Measurements from ENCODE around the gene TAF7L. TPM values are rescaled to one million over a fixed set of nuclear protein-coding genes. Genes with fewer than 3 reads are reported as not detected.

Gene TAF7L
- total RNA-seq, 2 experiments from 2014 or later, result not detected

- CTCF ChIA-PET, result no interaction called here
- H3K36me3 Mint-ChIP-seq (ENCODE audit: low read depth), result no peaks in the 10 kb centered on the region
Observed at GRCh38 chrX:101274198-101274597, 16.9 kb downstream of the TAF7L start.

GRCh38 chrX:101265869-101266428, 25.2 kb downstream of the TAF7L start:
- ChIA-PET CTCF (no interaction called here), POLR2A (no interaction called here)
- no peaks in the 10 kb centered on the region for H3K36me3 ChIP-seq (ENCODE audit: insufficient read depth, low read length)
- Mint-ChIP-seq H3K4me1 (ENCODE audit: low read depth) (no peaks in the 10 kb centered on the region), H3K9me3 (no peaks in the 10 kb centered on the region), H3K27ac (no peak overlapping the region), H3K36me3 (ENCODE audit: low read depth) (no peaks in the 10 kb centered on the region), H3K27me3 (no peaks in the 10 kb centered on the region), H3K4me3 (no peak overlapping the region)
- DNase-seq, result no peak
- intact Hi-C loops (cut with DNase I, micrococcal nuclease), result no loop called here
- ATAC-seq (ENCODE audit: poor library complexity), result no peak
- H3K27ac ChIP-seq (ENCODE audit: low read depth in 1 of 2, low read length in 2 of 2), result no peak overlapping the region
- H3K4me3 ChIP-seq (ENCODE audit: low read length), result no peak overlapping the region
- no peak for TF ChIP-seq CTCF (IDR thresholded peaks at IDR 0.05)
- no peaks in the 10 kb centered on the region for H3K9me3 ChIP-seq (ENCODE audit: control insufficient read depth in 1 of 2, insufficient read depth in 1 of 2, low read length in 2 of 2)
- no peaks in the 10 kb centered on the region for H3K4me1 ChIP-seq (ENCODE audit: insufficient read depth, low read length)
- H3K27me3 ChIP-seq (ENCODE audit: control insufficient read depth in 1 of 2, insufficient read depth in 2 of 2, low read length in 2 of 2), result no peaks in the 10 kb centered on the region

More at GRCh38 chrX:101274198-101274597, 16.9 kb downstream of the TAF7L start:
- no peak overlapping the region for H3K27ac Mint-ChIP-seq
- Histone ChIP-seq H3K27me3 (ENCODE audit: control insufficient read depth in 1 of 2, insufficient read depth in 2 of 2, low read length in 2 of 2) (no peaks in the 10 kb centered on the region), H3K27ac (ENCODE audit: low read depth in 1 of 2, low read length in 2 of 2) (no peak overlapping the region), H3K36me3 (ENCODE audit: insufficient read depth, low read length) (no peaks in the 10 kb centered on the region), H3K4me3 (ENCODE audit: low read length) (no peak overlapping the region), H3K9me3 (ENCODE audit: control insufficient read depth in 1 of 2, insufficient read depth in 1 of 2, low read length in 2 of 2) (no peaks in the 10 kb centered on the region), H3K4me1 (ENCODE audit: insufficient read depth, low read length) (no peaks in the 10 kb centered on the region)
- DNase-seq, result no peak
- no peaks in the 10 kb centered on the region for H3K4me1 Mint-ChIP-seq (ENCODE audit: low read depth)
- intact Hi-C loops (cut with DNase I, micrococcal nuclease), result no loop called here
- H3K4me3 Mint-ChIP-seq, result no peak overlapping the region
- H3K9me3 Mint-ChIP-seq, result no peaks in the 10 kb centered on the region
- ATAC-seq (ENCODE audit: poor library complexity), result no peak
- no peak for TF ChIP-seq CTCF (IDR thresholded peaks at IDR 0.05)
- H3K27me3 Mint-ChIP-seq, result no peaks in the 10 kb centered on the region
- POLR2A ChIA-PET, result no interaction called here

GRCh38 chrX:101263766-101264165, 27.4 kb downstream of the TAF7L start:
- ChIA-PET POLR2A (no interaction called here), CTCF (no interaction called here)
- no peaks in the 10 kb centered on the region for H3K27me3 ChIP-seq (ENCODE audit: control insufficient read depth in 1 of 2, insufficient read depth in 2 of 2, low read length in 2 of 2)
- TF ChIP-seq CTCF (IDR thresholded peaks at IDR 0.05), result no peak
- ATAC-seq (ENCODE audit: poor library complexity) (no peak), DNase-seq (no peak)
- H3K27ac ChIP-seq (ENCODE audit: low read depth in 1 of 2, low read length in 2 of 2), result no peak overlapping the region
- H3K4me3 ChIP-seq (ENCODE audit: low read length), result no peak overlapping the region
- H3K9me3 ChIP-seq (ENCODE audit: control insufficient read depth in 1 of 2, insufficient read depth in 1 of 2, low read length in 2 of 2), result no peaks in the 10 kb centered on the region
- no peaks in the 10 kb centered on the region for H3K36me3 Mint-ChIP-seq (ENCODE audit: low read depth)
- H3K27ac Mint-ChIP-seq, result no peak overlapping the region
- no peaks in the 10 kb centered on the region for H3K27me3 Mint-ChIP-seq
- intact Hi-C loops (cut with DNase I, micrococcal nuclease), result no loop called here
- no peaks in the 10 kb centered on the region for H3K4me1 Mint-ChIP-seq (ENCODE audit: low read depth)
- H3K36me3 ChIP-seq (ENCODE audit: insufficient read depth, low read length), result no peaks in the 10 kb centered on the region
- no peaks in the 10 kb centered on the region for H3K4me1 ChIP-seq (ENCODE audit: insufficient read depth, low read length)
- no peaks in the 10 kb centered on the region for H3K9me3 Mint-ChIP-seq
- H3K4me3 Mint-ChIP-seq, result no peak overlapping the region

All from CD4-positive, alpha-beta T cell (primary cell).